ENCODE results near the gene FAM53A.

DNA sequence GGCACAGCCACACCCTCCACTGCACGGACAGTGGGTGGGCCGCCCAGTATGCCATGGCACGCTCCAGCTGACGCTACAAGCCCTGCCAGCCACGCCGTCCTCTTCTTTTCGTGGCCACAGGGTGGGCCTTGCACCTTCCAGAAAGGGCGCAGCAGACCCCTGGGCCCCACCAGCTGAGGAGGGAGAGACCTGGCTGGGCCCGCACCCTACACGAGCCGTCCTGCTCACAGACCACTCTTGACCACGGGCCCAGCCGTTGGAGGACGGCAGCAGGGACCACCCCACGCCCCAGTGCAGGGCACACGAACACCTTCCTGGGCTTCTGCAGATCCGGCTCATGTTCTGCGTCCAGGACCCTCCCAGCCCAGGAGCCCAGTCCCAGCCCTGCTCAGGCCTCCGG, 27.1 kb downstream of the FAM53A start:
- TF ChIP-seq, protein P1, sequence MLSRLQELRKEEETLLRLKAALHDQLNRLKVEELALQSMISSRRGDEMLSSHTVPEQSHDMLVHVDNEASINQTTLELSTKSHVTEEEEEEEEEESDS (CRISPR knock-in tag; IDR thresholded peaks at IDR 0.05; ENCODE audit: borderline replicate concordance), result no peak
- TF ChIP-seq MAFK (conservative IDR thresholded peaks at IDR 0.05 in 1 of 2, IDR thresholded peaks at IDR 0.05 in 1 of 2; ENCODE audit: low read length in 2 of 2), result no peak
- TF ChIP-seq ZNF484 (CRISPR knock-in tag; IDR thresholded peaks at IDR 0.05; ENCODE audit: borderline replicate concordance, low read depth), result no peak
- no peak for TF ChIP-seq MXI1 (IDR thresholded peaks at IDR 0.05; ENCODE audit: borderline replicate concordance, low read depth, low read length)
- TF ChIP-seq, protein P2, sequence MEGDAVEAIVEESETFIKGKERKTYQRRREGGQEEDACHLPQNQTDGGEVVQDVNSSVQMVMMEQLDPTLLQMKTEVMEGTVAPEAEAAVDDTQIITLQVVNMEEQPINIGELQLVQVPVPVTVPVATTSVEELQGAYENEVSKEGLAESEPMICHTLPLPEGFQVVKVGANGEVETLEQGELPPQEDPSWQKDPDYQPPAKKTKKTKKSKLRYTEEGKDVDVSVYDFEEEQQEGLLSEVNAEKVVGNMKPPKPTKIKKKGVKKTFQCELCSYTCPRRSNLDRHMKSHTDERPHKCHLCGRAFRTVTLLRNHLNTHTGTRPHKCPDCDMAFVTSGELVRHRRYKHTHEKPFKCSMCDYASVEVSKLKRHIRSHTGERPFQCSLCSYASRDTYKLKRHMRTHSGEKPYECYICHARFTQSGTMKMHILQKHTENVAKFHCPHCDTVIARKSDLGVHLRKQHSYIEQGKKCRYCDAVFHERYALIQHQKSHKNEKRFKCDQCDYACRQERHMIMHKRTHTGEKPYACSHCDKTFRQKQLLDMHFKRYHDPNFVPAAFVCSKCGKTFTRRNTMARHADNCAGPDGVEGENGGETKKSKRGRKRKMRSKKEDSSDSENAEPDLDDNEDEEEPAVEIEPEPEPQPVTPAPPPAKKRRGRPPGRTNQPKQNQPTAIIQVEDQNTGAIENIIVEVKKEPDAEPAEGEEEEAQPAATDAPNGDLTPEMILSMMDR (CRISPR knock-in tag; IDR thresholded peaks at IDR 0.05), result no peak

Data from HepG2 (cell line).